ENCODE results near the gene NAGPA. TPM values are rescaled to one million over a fixed set of nuclear protein-coding genes. Genes with fewer than 3 reads are reported as not detected.

The NAGPA gene
- polyA plus RNA-seq, 1 of the 3 experiments (the other 2 are of a cell fraction), result 16.5 TPM

- Histone ChIP-seq H3K9me2 (no peaks in the 10 kb centered on the region), H4K20me1 (ENCODE audit: insufficient read depth) (no peaks in the 10 kb centered on the region), H3K36me3 (replicated peaks in 1 of 2; ENCODE audit: control insufficient read depth in 1 of 2, insufficient read depth in 2 of 2, low read length in 1 of 2) (no peaks in the 10 kb centered on the region), H3F3A (replicated peaks; ENCODE audit: insufficient read depth) (no peaks in the 10 kb centered on the region), H3K9me3 (no peaks in the 10 kb centered on the region), H3K4me3 (ENCODE audit: low read depth in 2 of 2, low read length in 1 of 2) (no peak overlapping the region), H3K4me2 (no peak overlapping the region), H3K79me2 (ENCODE audit: insufficient read depth) (no peaks in the 10 kb centered on the region), H3K27me3 (ENCODE audit: insufficient read depth) (peaks cover 4% of the 10 kb centered on the region; the same call in 1 of the 2 replicates), H2AFZ (ENCODE audit: low read depth) (no peak overlapping the region), H3K4me1 (ENCODE audit: control insufficient read depth in 1 of 2, insufficient read depth in 2 of 2, low read depth in 1 of 2, low read length in 1 of 2) (no peaks in the 10 kb centered on the region), H3K9ac (no peak overlapping the region), H3K27ac (ENCODE audit: low read depth in 2 of 2, low read length in 1 of 2) (no peak overlapping the region)
- 79% methylated on average over 5 of the region's 5 CpGs for WGBS (ENCODE audit: low lambda C conversion rate)
- DNase-seq, result no peak
- CTCF ChIA-PET, result interaction anchor here (1.1 to 1.9 kb wide), 2 partner anchors 21 to 48 kb away, joined by 3 to 8 read pairs; no protein-coding TSS in a partner anchor
- POLR2A ChIA-PET, result no interaction called here
- TF ChIP-seq RXRA (IDR thresholded peaks at IDR 0.05; ENCODE audit: borderline replicate concordance, low read depth) (no peak), MXI1 (IDR thresholded peaks at IDR 0.05; ENCODE audit: low read depth, low read length) (no peak), GABPA (IDR thresholded peaks at IDR 0.05; ENCODE audit: low read depth) (no peak), MEF2A (IDR thresholded peaks at IDR 0.05; ENCODE audit: borderline replicate concordance, low read depth) (no peak), TAF1 (IDR thresholded peaks at IDR 0.05; ENCODE audit: borderline replicate concordance, low read depth, low read length) (no peak)
- TF ChIP-seq, protein P1, sequence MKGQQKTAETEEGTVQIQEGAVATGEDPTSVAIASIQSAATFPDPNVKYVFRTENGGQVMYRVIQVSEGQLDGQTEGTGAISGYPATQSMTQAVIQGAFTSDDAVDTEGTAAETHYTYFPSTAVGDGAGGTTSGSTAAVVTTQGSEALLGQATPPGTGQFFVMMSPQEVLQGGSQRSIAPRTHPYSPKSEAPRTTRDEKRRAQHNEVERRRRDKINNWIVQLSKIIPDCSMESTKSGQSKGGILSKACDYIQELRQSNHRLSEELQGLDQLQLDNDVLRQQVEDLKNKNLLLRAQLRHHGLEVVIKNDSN (IDR thresholded peaks at IDR 0.05; ENCODE audit: borderline replicate concordance, low read depth), result no peak
Measured at GRCh38 chr16:4976611-4977145, 57.1 kb downstream of the NAGPA start.

DNA sequence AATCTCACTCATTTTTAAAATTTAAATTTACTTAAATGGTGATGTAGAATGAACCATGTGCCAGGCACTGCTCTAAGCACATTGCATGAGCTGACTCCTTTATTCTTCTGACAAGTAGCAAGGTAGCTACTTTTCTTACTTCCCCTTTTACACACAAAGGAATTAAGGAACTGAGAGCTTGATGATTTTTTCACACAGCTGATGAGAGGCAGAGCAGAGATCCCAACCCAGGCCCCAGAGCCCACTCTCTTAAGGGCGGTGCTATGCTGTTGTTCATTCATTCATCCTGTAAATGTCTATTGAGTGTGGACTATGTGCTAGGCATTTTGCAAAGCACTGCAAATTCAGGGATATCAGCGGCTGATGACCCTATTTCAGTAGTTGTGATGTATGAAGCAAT lies 57.7 kb downstream of the NAGPA start:
- Histone ChIP-seq H3K9me3 (no peaks in the 10 kb centered on the region), H2AFZ (ENCODE audit: low read depth) (no peak overlapping the region), H4K20me1 (ENCODE audit: insufficient read depth) (no peaks in the 10 kb centered on the region), H3K36me3 (replicated peaks in 1 of 2; ENCODE audit: control insufficient read depth in 1 of 2, insufficient read depth in 2 of 2, low read length in 1 of 2) (no peaks in the 10 kb centered on the region), H3K27me3 (ENCODE audit: insufficient read depth) (peaks cover 10% of the 10 kb centered on the region), H3K4me2 (no peak overlapping the region), H3K79me2 (ENCODE audit: insufficient read depth) (no peaks in the 10 kb centered on the region), H3K9ac (no peak overlapping the region), H3K4me1 (ENCODE audit: control insufficient read depth in 1 of 2, insufficient read depth in 2 of 2, low read depth in 1 of 2, low read length in 1 of 2) (no peaks in the 10 kb centered on the region), H3K9me2 (no peaks in the 10 kb centered on the region), H3K4me3 (ENCODE audit: low read depth in 2 of 2, low read length in 1 of 2) (no peak overlapping the region), H3K27ac (ENCODE audit: low read depth in 2 of 2, low read length in 1 of 2) (no peak overlapping the region), H3F3A (replicated peaks; ENCODE audit: insufficient read depth) (no peaks in the 10 kb centered on the region)
- TF ChIP-seq RAD21 (IDR thresholded peaks at IDR 0.05; ENCODE audit: low read length), result no peak
- no peak for TF ChIP-seq EZH2phosphoT487 (IDR thresholded peaks at IDR 0.05; ENCODE audit: borderline replicate concordance, low read depth)
- no peak for TF ChIP-seq SIN3A (IDR thresholded peaks at IDR 0.05; ENCODE audit: borderline replicate concordance, low read depth, low read length)
- TF ChIP-seq MAX (IDR thresholded peaks at IDR 0.05; ENCODE audit: low read depth), result no peak
- no peak for TF ChIP-seq NRF1 (IDR thresholded peaks at IDR 0.05; ENCODE audit: low read depth, low read length)
- TF ChIP-seq SMC3 (IDR thresholded peaks at IDR 0.05; ENCODE audit: low read depth, low read length), result no peak
- TF ChIP-seq ELF1 (IDR thresholded peaks at IDR 0.05), result no peak
- TF ChIP-seq MEF2A (IDR thresholded peaks at IDR 0.05; ENCODE audit: borderline replicate concordance, low read depth), result no peak
- TF ChIP-seq RFX5 (IDR thresholded peaks at IDR 0.05; ENCODE audit: low read length), result no peak
- TF ChIP-seq IRF3 (IDR thresholded peaks at IDR 0.05; ENCODE audit: low read depth, low read length), result no peak
- no peak for TF ChIP-seq TEAD4 (IDR thresholded peaks at IDR 0.05; ENCODE audit: borderline replicate concordance, insufficient read depth)
- TF ChIP-seq JUND (IDR thresholded peaks at IDR 0.05), result no peak
- POLR2A ChIA-PET, result no interaction called here
- no peak for DNase-seq
- CTCF ChIA-PET, result interaction anchor here (1.9 kb wide), 1 partner anchor 20 kb away, joined by 8 read pairs; no protein-coding TSS in a partner anchor
- 56% methylated on average over 2 of the region's 2 CpGs for WGBS (ENCODE audit: low lambda C conversion rate)

Other genes with a start within 250 kb of the NAGPA start
- 0.07 TPM in 1 of 2 replicates, not detected in the other for gene SEPTIN12, start 245.6 kb downstream of the NAGPA start, polyA plus RNA-seq (2012; rRNA removed)
- gene SMIM22, start 238.6 kb downstream of the NAGPA start, polyA plus RNA-seq (2012; rRNA removed), result not detected in 2 replicates
- gene ROGDI, start 231.3 kb downstream of the NAGPA start, polyA plus RNA-seq (2012; rRNA removed), result 33.6 and 48.4 TPM in 2 replicates
- gene GLYR1, start 186.6 kb downstream of the NAGPA start, polyA plus RNA-seq (2012; rRNA removed), result 40.1 and 45.2 TPM in 2 replicates
- gene UBN1, start 186.5 kb downstream of the NAGPA start, polyA plus RNA-seq (2012; rRNA removed), result 9.7 and 10.9 TPM in 2 replicates
- 16.8 and 24.6 TPM in 2 replicates for gene PPL, start 96.8 kb downstream of the NAGPA start, polyA plus RNA-seq (2012; rRNA removed)
- gene SEC14L5, start 75.6 kb downstream of the NAGPA start, polyA plus RNA-seq (2012; rRNA removed), result 0.03 and 0.08 TPM in 2 replicates
- 0.18 TPM in 1 of 2 replicates, not detected in the other for gene C16orf89, start 32.0 kb upstream of the NAGPA start, polyA plus RNA-seq (2012; rRNA removed)
- gene ALG1, start 37.9 kb upstream of the NAGPA start, polyA plus RNA-seq (2012; rRNA removed), result 27.0 and 32.2 TPM in 2 replicates
- gene EEF2KMT, start 63.9 kb upstream of the NAGPA start, polyA plus RNA-seq (2012; rRNA removed), result 12.5 and 12.9 TPM in 2 replicates

Measured in SK-N-SH (cell line).